Left lung (tissue), 10 donors: ENCODE measurements around the gene AGAP1. TPM values are rescaled to one million over a fixed set of nuclear protein-coding genes. Genes with fewer than 3 reads are reported as not detected.

Experiments
- ATAC-seq: fragments of 200-7000 bp; cut with Tn5 transposase; one replicate; pipeline ENCODE4 v1.9.1; 2020; ENCODE audit warnings: moderate library complexity
- DNase-seq, 4 donors: peaks; one replicate each; pipeline ENCODE4 v3.0.0-alpha.2; 2013 to 2020
- H3K27ac ChIP-seq, 2 donors: fragments of 200-600 bp; sonication (generic) in 1 of 2; one replicate each; pipeline versions ENCODE4 v1.5.0 to v1.8.0; 2020 to 2021
- H3K27me3 ChIP-seq, 2 donors: fragments of 200-600 bp; sonication (generic) in 1 of 2; one replicate each; pipeline versions ENCODE4 v1.5.0 to v1.8.0; 2020 to 2021
- H3K36me3 ChIP-seq, 2 donors: fragments of 200-600 bp; sonication (generic) in 1 of 2; one replicate each; pipeline versions ENCODE4 v1.5.0 to v1.8.0; 2020 to 2021
- H3K4me1 ChIP-seq, 2 donors: fragments of 200-600 bp; one replicate each; pipeline ENCODE4 v1.8.0; 2021
- H3K4me3 ChIP-seq, 2 donors: fragments of 200-600 bp; sonication (generic) in 1 of 2; one replicate each; pipeline versions ENCODE4 v1.5.0 to v1.8.0; 2020 to 2021; ENCODE audit warnings: mild to moderate bottlenecking in 1 of 2
- H3K9me3 ChIP-seq, 2 donors: fragments of 200-600 bp; sonication (generic) in 1 of 2; one replicate each; pipeline versions ENCODE4 v1.5.0 to v1.8.0; 2020 to 2021
- intact Hi-C, 2 donors: fragments of 100-400 bp; cut with DNase I; formaldehyde crosslinking; loops; one replicate each; pipeline versions ENCODE4 v1.11.2 to v1.14.2; 2022
- polyA plus RNA-seq, 6 donors: library from polyadenylated mRNA; unstranded; fragments of 120-200 nt; gene quantifications; one replicate each; pipeline ENCODE4 v1.2.1, GENCODE V29; 2013; ENCODE audit not compliant: insufficient read length in 6 of 6
- total RNA-seq, 2 donors: library from RNA; stranded (reverse); fragmentation: NEBNext Ultra II Directional; extraction: Animal tissue kit (Norgen Biotek cat#: 25700); gene quantifications; one replicate each; pipeline ENCODE4 v1.2.1, GENCODE V29; 2021
- TF ChIP-seq, protein P1 (sequence below), 2 donors: fragments of 200-600 bp; sonication (generic) in 1 of 2; IDR thresholded peaks; one replicate each; pipeline versions ENCODE4 v1.5.0 to v1.8.0; 2021; ENCODE audit warnings: antibody characterized with exemption in 2 of 2
- donor health status: DM: no; HTN: yes; CAD: no.
- donor health status: DM: no; HTN: no; CAD: no.

The AGAP1 gene
- total and polyA plus RNA-seq, 8 donors = 13.1 to 25.4 (median 22.4) TPM

DNA sequence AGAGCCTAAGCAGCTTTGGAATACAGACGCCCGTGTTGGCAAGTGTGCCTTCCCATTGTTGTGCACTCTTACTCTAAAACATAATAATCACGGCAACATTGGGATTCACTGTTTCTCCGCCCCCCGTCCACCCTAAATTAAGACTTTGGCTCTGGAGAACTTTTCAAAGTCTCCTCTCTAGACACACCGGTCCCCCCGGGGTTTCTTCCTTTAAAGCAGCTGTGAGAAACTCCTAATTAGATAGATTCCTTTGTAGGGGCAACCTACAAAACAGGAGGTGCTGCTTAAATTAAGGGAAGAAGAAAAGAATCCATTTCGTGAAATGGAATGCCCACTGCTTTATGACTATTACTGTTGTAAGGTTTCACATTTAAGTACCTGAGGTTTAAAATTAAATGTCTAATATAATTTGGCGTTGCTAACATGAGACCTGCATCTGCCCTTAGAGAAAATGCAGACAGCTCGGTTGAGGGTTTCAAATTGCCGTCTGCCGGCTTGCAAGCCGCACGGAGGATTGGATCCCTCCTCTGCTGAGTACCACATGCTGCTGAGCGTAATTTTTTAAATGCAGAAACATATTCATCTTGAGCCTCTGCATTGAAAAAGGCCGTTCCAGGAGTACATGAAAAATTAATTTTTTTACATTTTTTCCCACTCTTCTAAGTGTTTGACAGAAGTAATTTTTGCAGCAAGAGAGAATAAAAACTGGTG lies 441.1 kb downstream of the AGAP1 start:
- H3K4me3 ChIP-seq = no peak overlapping the region
- intact Hi-C loops = no loop called here
- TF ChIP-seq, protein P1, sequence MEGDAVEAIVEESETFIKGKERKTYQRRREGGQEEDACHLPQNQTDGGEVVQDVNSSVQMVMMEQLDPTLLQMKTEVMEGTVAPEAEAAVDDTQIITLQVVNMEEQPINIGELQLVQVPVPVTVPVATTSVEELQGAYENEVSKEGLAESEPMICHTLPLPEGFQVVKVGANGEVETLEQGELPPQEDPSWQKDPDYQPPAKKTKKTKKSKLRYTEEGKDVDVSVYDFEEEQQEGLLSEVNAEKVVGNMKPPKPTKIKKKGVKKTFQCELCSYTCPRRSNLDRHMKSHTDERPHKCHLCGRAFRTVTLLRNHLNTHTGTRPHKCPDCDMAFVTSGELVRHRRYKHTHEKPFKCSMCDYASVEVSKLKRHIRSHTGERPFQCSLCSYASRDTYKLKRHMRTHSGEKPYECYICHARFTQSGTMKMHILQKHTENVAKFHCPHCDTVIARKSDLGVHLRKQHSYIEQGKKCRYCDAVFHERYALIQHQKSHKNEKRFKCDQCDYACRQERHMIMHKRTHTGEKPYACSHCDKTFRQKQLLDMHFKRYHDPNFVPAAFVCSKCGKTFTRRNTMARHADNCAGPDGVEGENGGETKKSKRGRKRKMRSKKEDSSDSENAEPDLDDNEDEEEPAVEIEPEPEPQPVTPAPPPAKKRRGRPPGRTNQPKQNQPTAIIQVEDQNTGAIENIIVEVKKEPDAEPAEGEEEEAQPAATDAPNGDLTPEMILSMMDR (IDR thresholded peaks at IDR 0.05) = no peak
- no peaks in the 10 kb centered on the region for H3K9me3 ChIP-seq
- H3K27ac ChIP-seq = no peak overlapping the region
- DNase-seq (no peak), ATAC-seq (no peak)
- H3K27me3 ChIP-seq = no peaks in the 10 kb centered on the region
- H3K4me1 ChIP-seq = no peaks in the 10 kb centered on the region
- peaks cover 0 to 24% of the 10 kb centered on the region in 2 donors for H3K36me3 ChIP-seq

DNA sequence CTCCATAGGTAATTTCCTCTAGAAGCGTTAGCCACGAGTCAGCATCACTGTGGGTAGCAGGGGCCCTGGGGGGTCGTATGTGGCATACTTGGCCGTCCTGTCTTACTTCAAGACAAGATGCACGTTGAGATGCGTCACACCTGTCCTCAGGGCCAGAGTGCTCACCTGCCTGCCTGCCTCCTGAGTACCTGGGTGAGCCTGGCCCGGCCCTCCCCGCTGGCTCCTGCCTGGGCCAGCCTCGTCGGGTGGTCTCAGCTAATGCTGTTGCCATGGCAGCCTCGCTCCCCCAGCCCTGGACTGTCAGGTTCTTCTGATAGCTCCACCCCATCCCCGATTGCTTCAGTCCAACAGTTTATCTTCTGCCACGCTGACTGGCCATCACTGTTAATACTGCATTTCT lies 441.9 kb downstream of the AGAP1 start:
- ATAC-seq = no peak
- peaks cover 0 to 19% of the 10 kb centered on the region in 2 donors for H3K36me3 ChIP-seq

DNA sequence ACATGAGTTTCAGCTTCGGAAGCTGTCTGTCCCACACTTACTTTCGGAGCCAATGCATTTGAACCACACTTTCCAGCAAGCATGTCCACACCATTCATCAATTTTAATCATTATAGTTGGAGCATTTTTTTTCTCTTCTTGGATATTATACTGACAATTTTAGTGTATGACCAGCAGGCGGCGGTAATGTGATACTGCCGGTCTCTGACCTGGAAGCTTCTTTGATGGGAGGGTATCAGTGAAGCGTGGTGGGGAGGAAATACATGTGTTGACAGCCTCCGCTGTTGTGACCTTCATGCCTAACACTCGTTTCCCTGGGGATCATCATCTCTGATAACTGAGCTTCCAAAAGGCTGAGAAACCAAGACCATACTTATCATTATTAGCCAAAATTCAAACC lies 442.6 kb downstream of the AGAP1 start:
- H3K27ac ChIP-seq = no peak overlapping the region
- intact Hi-C loops = no loop called here
- TF ChIP-seq, protein P1 (IDR thresholded peaks at IDR 0.05) = peak in 1 of 2 donors; percentile 14
- H3K9me3 ChIP-seq = no peaks in the 10 kb centered on the region
- peaks cover 0 to 14% of the 10 kb centered on the region in 2 donors for H3K36me3 ChIP-seq
- no peaks in the 10 kb centered on the region for H3K27me3 ChIP-seq
- no peak for ATAC-seq
- no peak for DNase-seq
- H3K4me1 ChIP-seq = no peaks in the 10 kb centered on the region
- H3K4me3 ChIP-seq = no peak overlapping the region

More for the DNA sequence above, 441.9 kb downstream of the AGAP1 start:
- H3K4me3 ChIP-seq = no peak overlapping the region
- H3K4me1 ChIP-seq = no peaks in the 10 kb centered on the region
- TF ChIP-seq, protein P1 (IDR thresholded peaks at IDR 0.05) = no peak
- intact Hi-C loops = no loop called here
- no peaks in the 10 kb centered on the region for H3K9me3 ChIP-seq
- DNase-seq = peak in 1 of 4 donors; percentile 64
- H3K27ac ChIP-seq = no peak overlapping the region
- H3K27me3 ChIP-seq = no peaks in the 10 kb centered on the region

DNA sequence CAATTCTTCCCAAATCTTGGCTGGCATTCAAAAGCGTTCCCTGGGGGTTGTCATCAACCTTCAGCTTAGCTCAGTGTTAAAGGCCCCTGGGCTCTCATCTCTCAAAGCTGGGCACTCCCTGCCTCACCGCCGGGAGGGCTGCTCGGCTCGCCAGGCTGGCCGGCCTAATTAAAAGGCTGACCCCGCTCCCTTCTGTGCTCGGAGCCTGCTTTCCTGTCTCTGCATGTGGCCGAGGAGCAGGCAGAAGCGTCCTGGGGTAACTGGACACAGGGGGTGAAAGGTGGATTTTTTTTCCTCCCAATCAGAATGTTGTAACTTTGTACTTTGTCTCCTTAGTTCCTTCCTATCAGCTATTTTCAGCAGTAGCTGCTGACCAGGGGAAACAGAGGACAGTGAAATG lies 443.2 kb downstream of the AGAP1 start:
- TF ChIP-seq, protein P1 (IDR thresholded peaks at IDR 0.05) = no peak
- intact Hi-C loops = no loop called here
- Histone ChIP-seq H3K9me3 (no peaks in the 10 kb centered on the region), H3K4me1 (no peaks in the 10 kb centered on the region), H3K4me3 (no peak overlapping the region), H3K36me3 (peaks cover 0 to 8% of the 10 kb centered on the region in 2 donors), H3K27me3 (no peaks in the 10 kb centered on the region), H3K27ac (no peak overlapping the region)
- DNase-seq (no peak), ATAC-seq (no peak)

DNA sequence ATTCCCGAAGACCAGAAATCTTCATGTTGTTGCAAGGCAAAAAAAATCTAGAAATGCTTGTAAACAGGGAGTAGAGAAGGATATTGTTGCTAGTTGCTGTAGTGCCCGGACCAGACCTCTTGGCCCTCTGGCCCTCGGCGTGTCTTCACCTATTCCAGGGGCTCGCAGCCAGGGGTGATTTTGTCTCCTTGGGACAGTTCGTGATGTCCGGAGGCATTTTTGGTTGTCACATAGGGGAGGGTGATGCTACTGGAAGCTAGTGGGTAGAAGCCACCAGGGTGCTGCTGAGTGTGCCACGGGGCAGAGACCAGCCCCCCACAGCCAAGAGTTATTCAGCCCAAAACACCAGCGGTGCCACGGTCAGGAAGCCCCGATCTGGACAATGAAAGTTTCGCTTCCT lies 443.7 kb downstream of the AGAP1 start:
- H3K27me3 ChIP-seq = no peaks in the 10 kb centered on the region
- intact Hi-C loops = no loop called here
- H3K27ac ChIP-seq = no peak overlapping the region
- no peak for ATAC-seq
- peaks cover 0 to 5% of the 10 kb centered on the region in 2 donors for H3K36me3 ChIP-seq
- TF ChIP-seq, protein P1 (IDR thresholded peaks at IDR 0.05) = no peak
- no peaks in the 10 kb centered on the region for H3K4me1 ChIP-seq
- H3K4me3 ChIP-seq = no peak overlapping the region
- no peak for DNase-seq
- no peaks in the 10 kb centered on the region for H3K9me3 ChIP-seq
